CD4-positive, alpha-beta T cell treated with Interferon alpha-2 for 1 hour (primary cell): Measurements from ENCODE around the gene OR13J1.
"Not testable (repeated sequence)": the region's sequence is repeated elsewhere in the genome, so short reads cannot be mapped to it uniquely, and the experiment has no call there.

ENCODE experiments used
- DNase-seq, 2 donors: peaks; one replicate each; pipeline ENCODE4 v3.0.0-alpha.2; 2020 to 2022

OR13J1 gene

GRCh38 chr9:35904338-35904737, 34.1 kb upstream of the OR13J1 start:
- no peak for DNase-seq

GRCh38 chr9:35903049-35903448, 32.8 kb upstream of the OR13J1 start:
- peak; percentile 50 to 74 for DNase-seq

- no peak for DNase-seq
These were observed 28.8 kb upstream of the OR13J1 start for GRCh38 chr9:35899021-35899420.

GRCh38 chr9:35898337-35898736, 28.1 kb upstream of the OR13J1 start:
- no peak for DNase-seq

GRCh38 chr9:35897376-35898099, 27.3 kb upstream of the OR13J1 start:
- not testable (repeated sequence) for DNase-seq

- DNase-seq: no peak
These were observed 26.4 kb upstream of the OR13J1 start for GRCh38 chr9:35896570-35896969.

- DNase-seq: no peak
These were observed 21.9 kb upstream of the OR13J1 start for GRCh38 chr9:35892051-35892450.

- no peak for DNase-seq
These were observed 21.4 kb upstream of the OR13J1 start for GRCh38 chr9:35891646-35892045.

GRCh38 chr9:35884908-35885307, 14.7 kb upstream of the OR13J1 start:
- not testable (repeated sequence) for DNase-seq

GRCh38 chr9:35882996-35883395, 12.8 kb upstream of the OR13J1 start:
- no peak for DNase-seq

GRCh38 chr9:35882263-35882848, 12.2 kb upstream of the OR13J1 start:
- peak; percentile 70 to 78 for DNase-seq

- no peak for DNase-seq
These were observed 2.3 kb upstream of the OR13J1 start for GRCh38 chr9:35872505-35872904.

GRCh38 chr9:35871545-35871944, 1.3 kb upstream of the OR13J1 start:
- no peak for DNase-seq

- DNase-seq: no peak
These were observed 482 bp downstream of the OR13J1 start for GRCh38 chr9:35869621-35870216.

- no peak for DNase-seq
These were observed 1.3 kb downstream of the OR13J1 start for GRCh38 chr9:35868933-35869332.

GRCh38 chr9:35867538-35867937, 2.7 kb downstream of the OR13J1 start:
- no peak for DNase-seq

- no peak for DNase-seq
These were observed 5.4 kb downstream of the OR13J1 start for GRCh38 chr9:35864695-35865255.

GRCh38 chr9:35863583-35863982, 6.6 kb downstream of the OR13J1 start:
- DNase-seq: no peak

- no peak for DNase-seq
These were observed 7.9 kb downstream of the OR13J1 start for GRCh38 chr9:35862328-35862727.

- DNase-seq: no peak
These were observed 8.9 kb downstream of the OR13J1 start for GRCh38 chr9:35861161-35861897.

- DNase-seq: no peak
These were observed 10.2 kb downstream of the OR13J1 start for GRCh38 chr9:35859990-35860339.

GRCh38 chr9:35859310-35859989, 10.8 kb downstream of the OR13J1 start:
- DNase-seq: peak; percentile 13 to 47

- no peak for DNase-seq
These were observed 11.7 kb downstream of the OR13J1 start for GRCh38 chr9:35858458-35858857.
